ENCODE measurements around the gene UEVLD. TPM values are rescaled to one million over a fixed set of nuclear protein-coding genes. Genes with fewer than 3 reads are reported as not detected.

Gene UEVLD
- total RNA-seq, 2 donors from 2014 or later, result 28.1 to 37.1 TPM

- H3K27ac ChIP-seq, result no peak overlapping the region
- H3K9me3 ChIP-seq, result no peaks in the 10 kb centered on the region
- H3K36me3 ChIP-seq, result peaks cover 0 to 9% of the 10 kb centered on the region in 2 donors
- no peak for DNase-seq (ENCODE audit: low spot score)
- intact Hi-C loops (cut with DNase I), result no loop called here
- no peaks in the 10 kb centered on the region for H3K27me3 ChIP-seq (replicated peaks; ENCODE audit: insufficient read depth)
- TF ChIP-seq CTCF (IDR thresholded peaks at IDR 0.05) (no peak), POLR2AphosphoS5 (IDR thresholded peaks at IDR 0.05) (no peak), POLR2A (IDR thresholded peaks at IDR 0.05) (no peak)
- H3K4me3 ChIP-seq, result no peak overlapping the region
- no peaks in the 10 kb centered on the region for H3K4me1 ChIP-seq (replicated peaks)
Measured at GRCh38 chr11:18502352-18502751, 86.2 kb downstream of the UEVLD start.

- Histone ChIP-seq H3K4me3 (no peak overlapping the region), H3K27me3 (replicated peaks; ENCODE audit: insufficient read depth) (no peaks in the 10 kb centered on the region), H3K4me1 (replicated peaks) (no peaks in the 10 kb centered on the region), H3K9me3 (no peaks in the 10 kb centered on the region), H3K36me3 (peaks cover 0 to 9% of the 10 kb centered on the region in 2 donors), H3K27ac (no peak overlapping the region)
- intact Hi-C loops (cut with DNase I), result no loop called here
- no peak for TF ChIP-seq POLR2AphosphoS5 (IDR thresholded peaks at IDR 0.05)
- no peak for TF ChIP-seq CTCF (IDR thresholded peaks at IDR 0.05)
- 100% methylated on average over 1 of the region's 1 CpG for WGBS
- no peak for DNase-seq (ENCODE audit: low spot score)
Measured at GRCh38 chr11:18501629-18502028, 86.9 kb downstream of the UEVLD start.

GRCh38 chr11:18498039-18498438, 90.5 kb downstream of the UEVLD start:
- no peaks in the 10 kb centered on the region for H3K4me1 ChIP-seq (replicated peaks)
- no peak for TF ChIP-seq POLR2A (IDR thresholded peaks at IDR 0.05)
- no peak for TF ChIP-seq CTCF (IDR thresholded peaks at IDR 0.05)
- TF ChIP-seq POLR2AphosphoS5 (IDR thresholded peaks at IDR 0.05), result no peak
- H3K4me3 ChIP-seq, result no peak overlapping the region
- no peaks in the 10 kb centered on the region for H3K9me3 ChIP-seq
- WGBS, result 92% methylated on average over 1 of the region's 1 CpG
- no peak for DNase-seq (ENCODE audit: low spot score)
- no peaks in the 10 kb centered on the region for H3K27me3 ChIP-seq (replicated peaks; ENCODE audit: insufficient read depth)
- H3K27ac ChIP-seq, result no peak overlapping the region
- peaks cover 0 to 9% of the 10 kb centered on the region in 2 donors for H3K36me3 ChIP-seq
- intact Hi-C loops (cut with DNase I), result no loop called here

- 83% methylated on average over 4 of the region's 4 CpGs for WGBS
- no peaks in the 10 kb centered on the region for H3K9me3 ChIP-seq
- no peaks in the 10 kb centered on the region for H3K4me1 ChIP-seq (replicated peaks)
- no peak for TF ChIP-seq POLR2A (IDR thresholded peaks at IDR 0.05)
- TF ChIP-seq CTCF (IDR thresholded peaks at IDR 0.05), result no peak
- TF ChIP-seq POLR2AphosphoS5 (IDR thresholded peaks at IDR 0.05), result no peak
- H3K27ac ChIP-seq, result no peak overlapping the region
- no peak for DNase-seq (ENCODE audit: low spot score)
- no peaks in the 10 kb centered on the region for H3K27me3 ChIP-seq (replicated peaks; ENCODE audit: insufficient read depth)
- intact Hi-C loops (cut with DNase I), result no loop called here
- H3K36me3 ChIP-seq, result no peaks in the 10 kb centered on the region
- H3K4me3 ChIP-seq, result no peak overlapping the region
Measured at GRCh38 chr11:18495703-18496102, 92.8 kb downstream of the UEVLD start.

GRCh38 chr11:18495271-18495670, 93.3 kb downstream of the UEVLD start:
- no peaks in the 10 kb centered on the region for H3K4me1 ChIP-seq (replicated peaks)
- H3K27ac ChIP-seq, result no peak overlapping the region
- no peaks in the 10 kb centered on the region for H3K9me3 ChIP-seq
- H3K36me3 ChIP-seq, result no peaks in the 10 kb centered on the region
- H3K4me3 ChIP-seq, result no peak overlapping the region
- intact Hi-C loops (cut with DNase I), result no loop called here
- no peaks in the 10 kb centered on the region for H3K27me3 ChIP-seq (replicated peaks; ENCODE audit: insufficient read depth)
- no peak for DNase-seq (ENCODE audit: low spot score)
- TF ChIP-seq POLR2A (IDR thresholded peaks at IDR 0.05) (no peak), POLR2AphosphoS5 (IDR thresholded peaks at IDR 0.05) (no peak), CTCF (IDR thresholded peaks at IDR 0.05) (no peak)
